HepG2 (cell line): ENCODE measurements around the gene TMEM14B. TPM values are rescaled to one million over a fixed set of nuclear protein-coding genes. Genes with fewer than 3 reads are reported as not detected.
A peak's percentile ranks its signal among the peaks of the same experiment; 100 is the strongest.
"Not testable (repeated sequence)": the region's sequence is repeated elsewhere in the genome, so short reads cannot be mapped to it uniquely, and the experiment has no call there.

ENCODE experiments used
- AKNA ChIP-seq: sonication (generic); formaldehyde crosslinking; IDR thresholded peaks from 2 replicates; pipeline ENCODE4 v1.4.0; 2020; ENCODE audit warnings: missing genetic modification reagents, borderline replicate concordance
- CEBPG ChIP-seq: IDR thresholded peaks from 2 replicates; pipeline ENCODE4 v1.6.1; 2016
- CREM ChIP-seq, 2 experiments: sonication (generic) in 1 of 2; formaldehyde crosslinking in 1 of 2; IDR thresholded peaks; 2 replicates each; pipeline versions ENCODE4 v1.4.0 to v1.6.1; 2016 to 2020; ENCODE audit warnings: antibody characterized with exemption in 1 of 2, mild to moderate bottlenecking in 1 of 2, missing genetic modification reagents in 1 of 2
- FOXP4 ChIP-seq: sonication (generic); formaldehyde crosslinking; IDR thresholded peaks from 2 replicates; pipeline ENCODE4 v1.4.0; 2020; ENCODE audit warnings: missing genetic modification reagents
- GATAD2A ChIP-seq: IDR thresholded peaks from 2 replicates; pipeline ENCODE4 v1.6.1; 2016
- MLXIP ChIP-seq: sonication (generic); formaldehyde crosslinking; IDR thresholded peaks from 2 replicates; pipeline ENCODE4 v1.9.0; 2021; ENCODE audit warnings: missing genetic modification reagents, borderline replicate concordance
- MXD4 ChIP-seq: IDR thresholded peaks from 2 replicates; pipeline ENCODE4 v1.6.1; 2016; ENCODE audit warnings: mild to moderate bottlenecking, missing biosample characterization, missing genetic modification reagents
- POGK ChIP-seq: sonication (generic); formaldehyde crosslinking; conservative IDR thresholded peaks from 2 replicates; pipeline ENCODE4 v1.8.0; 2022; ENCODE audit warnings: mild to moderate bottlenecking, moderate library complexity, missing genetic modification reagents
- REPIN1 ChIP-seq: sonication (generic); formaldehyde crosslinking; IDR thresholded peaks from 2 replicates; pipeline ENCODE4 v1.8.0; 2022; ENCODE audit warnings: missing genetic modification reagents, low read depth, mild to moderate bottlenecking, borderline replicate concordance
- SMYD3 ChIP-seq: sonication (generic); formaldehyde crosslinking; IDR thresholded peaks from 2 replicates; pipeline ENCODE4 v1.8.1; 2023; ENCODE audit warnings: mild to moderate bottlenecking, missing genetic modification reagents
- TBL1XR1 ChIP-seq: fragments of 150-350 bp; IDR thresholded peaks from 2 replicates; pipeline ENCODE4 v1.6.1; 2014; ENCODE audit warnings: borderline replicate concordance, low read length; ENCODE audit not compliant: partially characterized antibody
- ZFP36L2 ChIP-seq: sonication (generic); formaldehyde crosslinking; IDR thresholded peaks from 2 replicates; pipeline ENCODE4 v1.4.0; 2020; ENCODE audit warnings: missing genetic modification reagents
- ZMYM2 ChIP-seq: sonication (generic); formaldehyde crosslinking; IDR thresholded peaks from 2 replicates; pipeline ENCODE4 v1.8.0; 2022; ENCODE audit warnings: mild to moderate bottlenecking, missing genetic modification reagents
- ZNF761 ChIP-seq: sonication (generic); formaldehyde crosslinking; conservative IDR thresholded peaks from 2 replicates; pipeline ENCODE4 v1.4.0; 2020; ENCODE audit warnings: mild to moderate bottlenecking, missing genetic modification reagents
- ZNF792 ChIP-seq: IDR thresholded peaks from 2 replicates; pipeline ENCODE4 v1.6.1; 2016
- polyA plus RNA-seq, 8 experiments: library from polyadenylated mRNA; depleted of rRNA in 3 of 8; stranded (reverse) in 7 of 8; unstranded in 1 of 8; fragments of >200 nt; fragmentation: Illumina TruSeq in 4 of 8; extraction: Trizol in 4 of 8; gene quantifications; 2 replicates each; pipeline versions ENCODE4 v1.2.1 to v1.2.3, GENCODE V29; 2011 to 2016; ENCODE audit warnings: low read depth in 4 of 8, missing spikeins in 1 of 8, mixed read lengths in 1 of 8; ENCODE audit not compliant: insufficient read depth in 1 of 8
- total RNA-seq, 5 experiments: library from RNA; depleted of rRNA; stranded (reverse); fragments of >200 nt; fragmentation: Illumina TruSeq; extraction: Trizol; gene quantifications; 2 replicates each; pipeline ENCODE4 v1.2.3, GENCODE V29; 2016; ENCODE audit warnings: low read depth in 1 of 5

The TMEM14B gene
- total and polyA plus RNA-seq, 2 of the 13 experiments (the other 11 are each of a cell fraction or from before 2014, with no cell fraction given): 133 to 200 TPM

GRCh38 chr6:10720960-10721849 is 26.4 kb upstream of the TMEM14B start (continued):
- TF ChIP-seq FOXP4 (CRISPR knock-in tag) (peak; percentile 30; the same call in 1 of the 2 replicates), AKNA (peak; percentile 91; the same call in 1 of the 2 replicates), ZNF761 (CRISPR knock-in tag) (0 out of 2 replicates have a peak, but pooled peaks have one; percentile 24), TBL1XR1 (peak; percentile 16), ZFP36L2 (CRISPR knock-in tag) (peak; percentile 66; the same call in 1 of the 2 replicates), SMYD3 (CRISPR knock-in tag) (peak; percentile 65; the same call in 1 of the 2 replicates), ZNF792 (CRISPR knock-in tag) (peak; percentile 66; the same call in 1 of the 2 replicates), MXD4 (peak; percentile 30; the same call in 1 of the 2 replicates), POGK (peak; percentile 67; the same call in 1 of the 2 replicates), CEBPG (CRISPR knock-in tag) (peak; percentile 47), REPIN1 (CRISPR knock-in tag) (peak; percentile 83; the same call in 1 of the 2 replicates), GATAD2A (CRISPR knock-in tag) (peak; percentile 36), ZMYM2 (CRISPR knock-in tag) (peak; percentile 100), CREM (IDR thresholded peaks at IDR 0.05) (peak; percentile 78; the same call in 1 of the 2 replicates), MLXIP (CRISPR knock-in tag) (peak; percentile 51; the same call in 1 of the 2 replicates)
- not testable (repeated sequence) for TF ChIP-seq CREM (CRISPR knock-in tag; IDR thresholded peaks at IDR 0.05)
